HG03139 (cell line): Measurements from ENCODE around the gene GNL2.
"Not testable (repeated sequence)": the region's sequence is repeated elsewhere in the genome, so short reads cannot be mapped to it uniquely, and the experiment has no call there.

ENCODE experiments used
- ATAC-seq: cut with Tn5 transposase; IDR thresholded peaks from one replicate; pipeline ENCODE4 v1.9.1; 2021; ENCODE audit not compliant: unreplicated experiment

GNL2 gene

DNA sequence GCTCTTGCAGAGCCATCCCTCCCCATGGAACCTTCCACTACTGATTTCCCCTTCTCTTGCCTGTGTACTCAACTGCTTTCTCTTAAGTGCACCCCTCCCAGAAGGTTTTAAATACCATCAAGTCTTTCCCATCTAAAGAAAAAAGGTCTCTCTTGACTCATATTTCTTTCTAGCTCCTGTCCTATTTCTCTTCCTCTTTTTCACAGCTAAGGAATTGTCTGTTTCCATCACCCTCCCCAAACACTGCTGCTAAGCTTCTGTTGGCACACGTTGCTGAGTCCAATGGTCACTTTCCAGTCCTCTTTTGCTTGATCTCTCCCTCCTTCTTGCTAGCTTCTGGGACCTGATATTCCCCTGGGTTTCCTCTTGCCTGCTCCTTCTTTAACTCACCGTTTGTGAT is 13.3 kb upstream of the GNL2 start:
- no peak for ATAC-seq

DNA sequence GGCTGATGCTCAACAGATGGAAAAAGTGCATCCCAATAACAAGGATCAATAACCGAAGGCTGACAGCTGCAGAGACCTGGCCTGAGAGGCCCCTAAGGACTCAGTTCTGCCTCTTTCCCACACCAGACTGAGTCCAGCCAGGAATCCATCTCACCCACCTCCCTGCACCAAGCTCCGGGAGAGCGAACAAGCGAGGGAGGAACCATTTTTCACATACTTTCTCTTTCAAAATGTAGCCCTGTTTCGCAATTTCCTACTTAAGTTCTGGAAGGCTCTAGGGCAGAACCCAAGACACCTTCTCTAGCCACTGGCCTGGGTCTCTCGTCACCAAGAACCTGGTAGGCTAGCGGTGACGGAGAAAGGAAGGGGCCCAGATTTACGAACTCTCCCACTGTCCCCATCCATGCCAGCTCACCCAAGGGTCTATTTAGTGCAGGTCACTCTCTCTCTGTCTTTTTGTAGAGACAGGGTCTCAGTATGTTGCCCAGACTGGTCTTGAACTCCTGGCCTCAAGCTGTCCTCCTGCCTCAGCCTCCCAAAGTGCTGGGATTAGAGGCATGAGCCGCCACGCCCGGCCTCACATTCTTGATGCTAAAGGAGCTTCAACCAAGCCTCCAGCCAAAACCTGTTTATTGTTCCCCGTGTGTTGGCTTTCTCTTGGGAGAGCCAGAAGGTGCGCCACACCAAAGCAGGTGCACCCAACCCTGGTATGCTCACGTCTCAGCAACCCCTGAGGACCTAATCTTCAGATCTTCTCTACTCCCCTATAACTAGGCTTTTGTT is 10.9 kb upstream of the GNL2 start:
- no peak for ATAC-seq

DNA sequence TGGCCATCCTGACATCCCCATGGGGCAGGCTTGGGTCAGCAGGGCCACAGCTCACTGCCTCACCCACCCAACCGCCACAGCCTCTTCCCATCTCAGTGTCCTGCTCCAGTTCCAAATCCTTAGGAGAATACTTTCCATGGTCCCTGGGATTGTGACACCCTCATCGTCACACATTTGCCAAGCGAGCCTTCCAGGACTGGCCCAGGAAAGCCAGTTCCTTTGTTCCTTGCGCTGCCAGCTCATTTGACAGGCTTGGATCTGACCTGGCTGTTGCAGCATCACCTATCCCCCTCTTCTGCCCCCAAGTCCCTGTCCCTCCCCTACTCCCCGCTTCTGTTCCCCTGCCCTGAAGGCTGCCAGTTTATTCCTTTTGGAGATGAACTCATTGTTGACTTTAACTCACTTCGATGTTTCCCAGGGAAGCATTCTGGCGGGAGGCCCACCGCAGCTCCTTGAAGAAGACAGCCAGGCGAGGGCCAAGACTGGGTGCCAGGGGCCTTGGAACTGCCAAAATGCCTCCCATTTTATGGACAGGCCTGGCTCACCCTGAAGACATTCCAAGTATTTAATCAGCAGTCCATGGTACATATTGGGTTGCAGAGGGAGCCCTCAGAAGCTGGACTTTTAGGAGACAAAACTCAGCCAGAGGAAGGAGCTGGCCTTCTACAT is 10.2 kb upstream of the GNL2 start:
- no peak for ATAC-seq

DNA sequence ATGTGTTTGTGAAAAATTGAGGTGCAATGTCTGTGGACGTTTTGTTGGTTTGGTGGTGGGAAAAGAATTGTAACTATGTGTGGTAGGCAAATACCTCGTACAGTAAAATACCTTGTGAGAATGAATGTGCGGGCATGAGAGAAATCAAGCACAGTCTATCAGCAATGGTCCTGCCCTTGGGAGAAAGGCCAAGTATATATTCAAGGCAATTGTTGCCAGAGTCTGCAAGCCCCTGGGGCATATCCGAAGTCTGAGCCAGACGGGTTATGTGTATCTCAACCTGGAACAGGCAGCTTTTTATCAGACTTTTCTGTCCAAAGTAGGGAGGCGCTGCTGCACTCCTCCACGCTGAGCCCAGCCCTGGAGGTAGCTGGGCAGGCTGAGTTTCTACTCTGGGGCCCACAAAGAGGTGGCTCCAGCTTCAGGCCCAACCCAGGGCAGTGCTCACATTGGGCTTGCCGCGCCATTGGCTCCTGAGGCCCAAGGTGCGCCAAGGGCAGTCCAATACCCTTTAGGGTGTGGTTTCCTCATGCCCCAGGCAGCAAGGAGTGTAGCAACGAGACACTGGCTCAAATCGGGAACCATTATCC is 9.4 kb upstream of the GNL2 start:
- ATAC-seq, result no peak

DNA sequence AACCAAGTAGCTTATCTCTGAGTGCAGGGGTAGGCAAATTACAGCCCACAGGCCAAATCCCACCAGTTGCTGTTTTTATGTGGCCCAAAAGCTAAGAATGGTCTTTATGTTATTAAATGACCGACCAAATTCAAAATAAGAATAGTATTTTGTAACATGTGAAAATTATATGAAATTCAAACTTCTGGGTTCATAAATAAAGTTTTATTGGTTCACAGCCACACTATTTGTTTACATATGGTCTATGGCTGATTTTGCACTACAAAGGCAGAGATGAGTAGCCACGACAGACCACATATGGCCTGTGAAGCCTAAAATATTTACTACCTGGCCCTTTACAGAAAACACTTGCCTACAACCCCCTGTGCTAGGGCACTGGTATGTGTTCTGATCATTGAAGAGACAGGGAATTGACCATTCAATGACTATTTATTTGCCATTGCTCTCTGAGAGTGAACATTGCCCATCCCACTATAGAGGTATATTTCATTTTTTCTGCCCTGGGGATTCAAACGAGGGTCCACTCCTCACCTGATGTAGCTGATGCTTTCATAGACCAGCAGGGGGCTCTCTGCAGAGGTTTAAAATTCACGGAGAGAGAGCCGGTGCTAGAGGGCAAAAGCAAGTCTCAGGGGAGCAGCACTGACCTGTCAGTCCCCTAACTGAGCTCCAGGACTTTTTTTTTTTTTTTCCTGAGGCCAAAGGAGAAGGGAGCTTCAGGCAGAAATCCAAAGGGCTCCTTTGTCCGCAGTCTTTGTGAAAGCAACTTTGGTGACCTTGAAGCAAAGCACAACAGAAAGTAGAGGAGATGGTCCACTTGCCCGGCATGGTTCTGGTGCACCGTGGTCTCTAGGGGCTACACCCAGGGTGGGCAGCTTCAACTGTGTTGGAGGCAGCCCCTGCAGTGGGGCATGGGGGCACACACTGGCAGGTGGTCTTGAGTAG is 7.3 kb upstream of the GNL2 start:
- ATAC-seq, result no peak

DNA sequence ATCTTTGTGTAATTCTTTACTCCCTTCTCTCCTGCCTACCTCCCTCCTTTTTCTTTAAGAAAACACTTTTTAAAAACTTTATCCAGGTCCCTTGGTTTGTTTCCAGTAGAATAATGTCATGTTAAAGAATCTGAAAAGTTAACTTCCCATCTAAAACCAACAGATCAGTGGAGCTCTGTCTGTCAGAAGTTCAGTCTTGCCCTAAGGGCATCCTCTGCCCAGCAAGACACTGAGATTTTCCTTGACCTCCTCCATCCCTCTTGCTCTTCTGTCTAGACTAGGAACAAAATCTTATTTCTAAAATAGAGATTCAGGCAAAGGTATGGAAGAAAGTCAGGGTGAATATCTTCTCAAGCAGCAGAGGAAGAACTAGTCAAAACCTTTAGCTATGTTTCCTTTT is 5.7 kb upstream of the GNL2 start:
- ATAC-seq, result no peak

DNA sequence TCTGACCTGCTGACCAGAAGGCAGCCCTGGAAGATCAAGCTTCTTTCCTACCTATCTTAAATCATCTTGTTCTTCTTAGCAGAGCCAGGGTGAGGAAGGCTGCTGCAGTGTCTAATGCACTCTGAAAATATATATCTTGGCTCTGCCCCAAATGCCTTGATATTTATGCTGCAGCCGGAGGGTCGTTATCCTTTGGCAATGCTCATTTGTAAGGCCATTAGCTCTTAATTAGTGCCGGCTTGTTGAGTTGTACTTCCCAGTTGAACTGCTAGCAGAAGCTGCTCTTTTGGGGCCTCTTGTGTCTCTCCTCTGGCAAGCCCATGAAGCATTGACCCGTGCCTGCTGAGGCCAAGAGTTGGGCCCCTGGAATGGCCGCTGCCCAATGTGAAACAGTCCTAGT is 4.2 kb upstream of the GNL2 start:
- ATAC-seq, result no peak

DNA sequence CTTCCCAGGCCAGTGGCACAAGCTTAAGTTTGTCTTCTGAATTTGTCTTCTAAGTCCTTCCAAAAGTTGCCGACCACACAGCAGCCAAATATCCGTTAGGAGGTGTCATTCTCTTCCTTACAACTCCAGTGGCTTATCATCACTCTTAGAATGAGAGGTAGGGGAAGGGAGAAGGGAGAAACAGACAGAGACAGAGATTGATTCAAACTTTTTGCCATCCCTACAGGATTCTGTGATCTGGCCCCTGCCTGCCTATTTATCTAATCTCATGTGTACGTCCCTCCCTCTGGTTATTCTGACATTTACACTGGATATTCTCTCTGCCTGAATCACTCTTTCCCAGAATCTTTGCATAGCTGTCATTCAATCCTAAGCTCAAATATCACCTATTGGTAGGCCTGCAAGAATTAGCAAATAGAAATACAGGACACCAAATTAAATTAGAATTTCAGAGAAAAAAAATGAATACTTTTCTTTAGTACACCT is 488 bp upstream of the GNL2 start:
- ATAC-seq, result peak; percentile 15

DNA sequence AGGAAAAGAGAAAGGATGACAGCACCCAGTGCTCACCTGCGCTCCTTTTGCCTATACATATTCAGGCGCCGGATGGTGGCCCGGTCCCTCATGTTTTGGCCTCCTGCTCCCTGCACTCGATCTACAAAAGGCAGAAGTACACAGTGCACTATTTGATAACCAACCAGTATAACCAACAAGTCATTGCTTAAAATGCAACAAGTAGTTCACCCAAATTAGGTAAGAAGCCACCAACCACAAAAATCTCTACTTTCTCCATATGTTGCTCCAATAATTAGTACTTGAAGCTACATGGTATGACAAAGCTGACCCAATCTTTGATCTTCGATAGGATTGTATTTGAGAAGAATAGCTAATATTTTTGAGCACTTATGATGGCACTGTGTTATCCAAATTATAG is 2.0 kb downstream of the GNL2 start:
- no peak for ATAC-seq

DNA sequence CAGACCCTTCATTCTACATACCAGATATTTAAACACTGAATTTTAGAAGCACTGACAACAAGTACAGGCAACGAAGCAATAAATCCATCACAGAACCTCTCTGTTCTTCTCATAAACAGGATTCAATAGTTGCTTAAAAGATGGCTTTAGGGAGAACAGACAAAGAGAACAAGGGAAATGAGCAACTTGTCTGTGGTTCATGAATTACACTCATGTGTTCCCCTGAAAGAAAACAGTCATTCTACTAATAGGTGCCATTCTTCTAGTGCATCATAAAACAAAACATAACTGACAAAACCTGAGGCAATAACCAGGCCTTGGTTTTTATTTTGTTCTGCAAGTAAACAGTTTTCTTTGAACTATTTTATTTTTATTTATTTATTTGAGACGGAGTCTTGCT is 6.8 kb downstream of the GNL2 start:
- no peak for ATAC-seq

DNA sequence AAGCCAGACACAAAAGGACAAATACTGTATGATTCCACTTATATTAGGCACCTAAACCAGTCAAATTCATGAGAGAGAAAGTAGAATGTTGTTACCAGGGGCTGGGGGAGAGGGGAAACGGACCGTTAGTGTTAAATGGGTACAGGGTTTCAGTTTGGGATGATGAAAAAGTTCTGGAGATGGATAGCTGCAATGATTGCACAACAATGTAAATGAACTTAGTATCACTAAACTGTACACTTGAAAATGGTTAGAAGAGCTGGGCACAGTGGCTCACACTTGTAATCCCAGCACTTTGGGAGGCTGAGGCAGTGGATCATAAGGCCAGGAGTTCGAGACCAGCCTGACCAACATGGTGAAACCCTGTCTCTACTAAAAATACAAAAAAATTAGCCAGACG is 11.2 kb downstream of the GNL2 start:
- ATAC-seq, result not testable (repeated sequence)

DNA sequence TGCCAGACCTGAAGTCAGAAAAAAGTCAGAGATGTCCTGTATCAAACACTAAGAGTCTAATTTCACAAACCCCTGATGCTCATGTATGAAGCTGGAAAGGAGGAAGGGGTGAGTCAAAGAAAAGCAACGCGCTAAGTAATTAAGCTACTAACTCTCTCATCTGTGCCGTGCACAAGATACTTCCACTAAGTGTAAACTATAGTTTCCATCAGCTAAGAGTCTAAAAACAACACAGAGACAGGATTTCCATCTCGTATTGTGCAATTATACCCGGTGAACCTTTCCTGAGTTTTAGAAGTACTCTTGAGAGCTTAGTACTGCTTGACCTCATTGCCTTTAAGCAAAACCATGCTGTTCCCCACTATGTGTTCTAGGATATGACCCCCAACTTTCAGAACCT is 20.0 kb downstream of the GNL2 start:
- no peak for ATAC-seq

DNA sequence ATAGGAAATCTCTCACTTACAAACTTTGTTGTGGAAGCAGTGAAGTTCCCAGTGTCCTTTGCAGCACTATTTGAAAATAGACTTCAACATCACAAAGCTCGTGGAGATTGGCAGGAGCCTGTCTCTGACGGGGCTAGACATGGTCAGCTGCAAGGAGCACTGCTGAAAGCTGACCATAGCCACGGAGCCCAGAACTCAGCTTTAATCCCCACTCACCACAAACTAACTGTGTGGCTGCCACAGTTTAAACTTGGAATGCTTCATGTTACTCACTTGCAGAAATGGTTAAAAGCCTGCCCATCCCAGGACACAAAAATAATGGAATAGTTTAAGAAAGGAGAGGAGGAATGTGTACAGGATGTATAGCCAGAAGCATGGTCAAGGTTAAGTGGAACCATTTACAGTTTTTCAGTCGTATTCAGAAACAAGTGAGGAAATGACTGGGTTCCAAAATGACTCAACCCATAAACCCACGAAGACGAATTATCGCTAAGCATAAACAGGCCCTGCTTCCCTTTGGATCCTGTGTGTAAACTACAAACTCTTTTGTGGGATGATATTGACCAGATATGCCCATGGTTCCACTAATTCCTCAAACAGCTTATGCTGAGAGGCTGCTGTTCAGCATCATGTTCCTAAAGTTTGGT is 20.8 kb downstream of the GNL2 start:
- ATAC-seq, result no peak

DNA sequence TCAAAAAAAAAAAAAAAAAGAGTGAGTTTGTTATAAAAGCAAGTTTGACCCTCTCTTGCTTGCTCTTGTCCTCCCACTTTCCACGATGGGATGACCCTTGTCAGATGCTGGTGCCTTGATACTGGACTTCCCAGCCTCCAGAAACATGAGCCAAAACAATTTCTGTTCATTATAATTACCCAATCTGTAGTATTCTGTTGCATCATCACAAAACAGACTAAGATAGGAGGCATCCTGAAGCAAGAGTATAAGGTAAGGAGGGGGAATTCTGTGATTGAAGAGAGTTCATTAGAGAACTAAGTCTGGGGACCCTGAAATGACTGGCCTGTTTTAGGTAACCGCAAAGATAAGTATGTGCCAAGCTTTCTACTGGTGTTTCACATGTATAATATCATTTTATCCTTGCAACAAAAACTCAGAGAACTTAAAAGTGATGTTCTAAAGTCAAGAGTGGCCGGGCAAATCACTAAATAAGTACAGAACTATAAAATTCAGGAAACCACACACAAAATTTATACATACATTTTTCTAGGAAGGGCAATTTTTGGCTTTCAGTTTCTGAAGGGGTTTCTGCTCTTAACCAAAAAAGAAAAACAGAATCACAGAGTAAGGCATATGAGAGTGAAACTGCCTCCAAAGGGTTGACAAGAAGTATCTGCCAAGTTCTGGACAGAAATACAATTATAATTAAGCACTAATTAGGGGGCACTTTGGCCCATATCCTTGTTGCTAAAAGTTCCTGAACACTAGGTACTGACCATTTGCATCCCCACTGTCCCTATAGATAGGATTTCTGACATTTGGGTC is 25.0 kb downstream of the GNL2 start:
- ATAC-seq, result no peak

DNA sequence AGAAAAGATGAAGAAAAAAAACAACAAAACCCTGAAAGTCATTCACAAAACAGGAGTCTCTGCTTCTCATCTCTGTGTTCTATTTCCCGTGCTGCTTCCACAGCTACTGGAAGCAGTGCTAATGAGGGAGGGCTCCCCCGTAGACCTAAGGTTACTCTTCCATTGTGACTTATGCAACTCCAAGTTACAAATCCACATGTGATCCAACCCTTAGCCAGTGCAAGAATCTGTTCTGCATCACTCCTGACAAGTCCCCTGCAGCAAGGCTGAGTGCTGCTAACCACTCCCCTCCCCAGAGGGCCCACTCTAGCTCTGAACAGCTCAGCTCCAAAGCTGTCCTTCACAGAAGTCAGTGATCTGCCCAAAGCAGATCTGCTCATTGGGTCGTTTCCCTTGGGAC is 28.7 kb downstream of the GNL2 start:
- no peak for ATAC-seq

DNA sequence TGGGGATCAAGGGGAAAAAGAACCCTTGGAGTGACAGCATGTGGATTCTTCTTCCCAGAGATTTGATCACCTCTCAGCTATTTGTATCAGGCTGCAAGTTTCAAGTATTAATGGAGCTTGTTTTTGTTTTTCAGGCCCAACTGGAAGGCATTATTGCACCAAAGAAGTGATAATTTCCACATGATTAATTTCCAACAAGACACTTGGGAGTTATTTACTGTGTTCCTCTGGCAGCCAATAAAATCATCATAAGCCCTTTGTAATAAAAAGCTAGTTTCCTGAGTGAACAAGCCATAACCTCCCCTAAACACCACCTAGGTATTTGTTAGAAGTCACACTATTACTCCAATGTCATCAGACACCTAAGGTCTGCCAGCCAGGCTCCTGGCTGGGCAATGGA is 30.8 kb downstream of the GNL2 start:
- no peak for ATAC-seq

DNA sequence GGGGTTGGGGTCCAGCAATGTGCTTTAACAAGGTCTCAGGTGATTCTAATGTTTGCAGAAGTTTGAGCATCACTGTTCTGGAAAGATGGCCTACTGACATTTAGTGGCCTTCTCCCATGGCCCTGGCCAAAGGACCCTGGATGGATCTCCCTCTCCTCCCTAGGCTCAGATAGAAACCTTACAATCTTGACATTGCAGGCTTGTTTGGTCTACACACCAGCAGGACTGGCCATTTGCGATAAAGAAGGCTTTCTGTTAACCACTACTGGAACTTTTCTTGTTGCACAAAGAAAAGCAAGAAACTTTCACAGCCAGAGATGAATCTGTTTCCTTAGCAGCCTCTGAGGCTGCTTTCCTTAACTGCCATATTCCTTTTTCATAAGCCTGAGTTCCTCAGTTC is 32.8 kb downstream of the GNL2 start:
- no peak for ATAC-seq

DNA sequence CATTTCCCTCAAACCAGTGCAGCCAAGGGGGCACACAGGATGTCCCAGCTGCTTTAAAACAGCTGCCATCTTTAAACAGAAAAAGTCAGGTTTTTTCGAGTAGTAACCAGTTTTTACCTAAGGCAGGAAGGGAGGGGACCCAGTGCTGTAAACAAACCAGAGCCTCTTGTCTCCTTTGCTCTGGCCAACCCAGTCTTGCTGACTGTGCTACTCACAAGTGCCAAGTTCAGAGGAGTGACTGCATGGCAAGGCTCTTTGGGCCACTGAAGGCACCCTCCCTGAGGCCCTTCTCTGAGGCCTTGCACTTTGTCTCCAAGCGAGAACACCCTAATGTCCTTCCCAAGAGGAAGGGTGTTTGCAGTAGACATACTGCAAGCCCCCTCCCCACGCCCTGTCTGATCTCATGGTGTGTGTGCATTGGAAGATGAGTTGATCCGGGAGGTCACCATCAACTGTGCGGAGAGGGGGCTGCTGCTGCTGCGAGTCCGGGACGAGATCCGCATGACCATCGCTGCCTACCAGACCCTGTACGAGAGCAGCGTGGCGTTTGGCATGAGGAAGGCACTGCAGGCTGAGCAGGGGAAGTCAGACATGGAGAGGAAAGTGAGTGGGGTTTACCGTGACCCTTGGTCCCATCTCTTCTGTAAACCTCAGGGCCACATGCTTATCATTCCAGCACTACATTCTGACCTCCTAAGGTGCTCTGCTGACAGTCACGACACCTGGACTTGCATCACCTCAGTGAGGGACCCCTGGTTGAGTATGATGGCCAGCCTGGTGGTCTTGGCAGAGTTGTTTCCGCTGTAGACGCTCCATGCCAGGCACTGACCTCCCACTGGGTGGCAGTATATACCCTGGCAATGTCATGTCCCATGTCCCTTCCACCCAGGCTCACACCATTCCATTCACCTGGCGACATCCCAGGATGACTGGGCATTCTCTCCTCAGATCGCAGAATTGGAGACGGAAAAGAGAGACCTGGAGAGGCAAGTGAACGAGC is 34.3 kb downstream of the GNL2 start:
- ATAC-seq, result no peak
